DMS153 treated with DMSO at 0.1 percent for 48 hours (cell line): Measurements from ENCODE around the gene VIL1.

Experiments used
- DNase-seq: peaks from one replicate; lab custom pipeline; 2025; ENCODE audit not compliant: unreplicated experiment; lab: John Stamatoyannopoulos, UW

Gene VIL1

DNA sequence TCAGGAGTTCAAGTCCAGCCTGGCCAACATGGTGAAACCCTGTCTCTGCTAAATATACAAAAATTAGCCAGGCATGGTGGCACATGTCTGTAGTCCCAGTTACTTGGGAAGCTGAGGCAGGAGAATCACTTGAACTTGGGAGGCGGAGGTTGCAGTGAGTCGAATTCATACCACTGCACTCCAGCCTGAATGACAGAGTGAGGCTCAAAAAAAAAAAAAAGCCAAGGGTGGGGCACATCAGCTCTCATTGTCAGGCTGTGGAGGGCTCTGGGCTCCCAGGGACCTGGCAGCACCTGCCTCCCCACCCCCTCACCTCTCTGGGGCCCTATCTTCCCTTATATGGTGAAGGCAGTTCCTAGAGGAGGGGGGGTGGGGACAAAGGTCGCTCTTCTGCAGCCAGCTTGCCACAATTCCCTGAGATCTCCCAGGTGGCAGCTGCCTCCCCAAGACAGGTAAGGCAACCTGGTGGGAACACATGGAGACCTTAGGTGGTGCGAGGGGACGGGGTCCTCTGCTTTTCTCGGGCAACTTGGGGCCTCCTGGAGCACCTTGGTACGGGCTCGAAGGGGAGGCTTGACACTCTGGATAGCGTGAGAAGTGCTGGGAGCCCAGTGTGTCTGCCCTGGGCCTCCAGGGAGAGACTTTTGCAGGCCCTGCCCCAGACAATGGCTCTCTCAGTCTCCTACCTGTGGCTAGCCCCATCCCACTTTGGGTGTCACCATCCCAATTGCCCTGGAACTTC, at the start of gene VIL1:
Gene VIL1, plus strand, starts transcription at position 407 of the 742 bp plus-strand sequence. CDS start 4,656 bp downstream, outside the sequence.
- peak; percentile 8 for DNase-seq

DNA sequence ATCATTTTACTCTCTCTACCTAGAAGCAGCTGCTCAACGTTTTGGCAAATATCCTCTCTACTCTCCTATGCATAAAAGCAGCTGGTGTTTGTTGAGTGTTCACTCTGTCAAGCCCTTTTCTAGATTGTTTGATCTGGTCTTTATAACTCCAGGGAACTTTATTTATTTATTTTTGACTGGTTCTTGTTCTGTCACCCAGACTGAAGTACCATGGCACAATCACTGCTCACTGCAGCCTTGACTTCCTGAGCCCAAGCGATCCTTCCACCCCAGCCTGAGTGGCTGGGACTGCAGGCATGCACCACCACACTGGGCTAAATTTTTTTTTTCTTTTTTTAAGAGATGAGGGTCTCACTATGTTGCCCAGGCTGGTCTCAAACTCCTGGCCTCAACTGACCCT, 49.6 kb upstream of the VIL1 start:
- DNase-seq = peak; percentile 77

DNA sequence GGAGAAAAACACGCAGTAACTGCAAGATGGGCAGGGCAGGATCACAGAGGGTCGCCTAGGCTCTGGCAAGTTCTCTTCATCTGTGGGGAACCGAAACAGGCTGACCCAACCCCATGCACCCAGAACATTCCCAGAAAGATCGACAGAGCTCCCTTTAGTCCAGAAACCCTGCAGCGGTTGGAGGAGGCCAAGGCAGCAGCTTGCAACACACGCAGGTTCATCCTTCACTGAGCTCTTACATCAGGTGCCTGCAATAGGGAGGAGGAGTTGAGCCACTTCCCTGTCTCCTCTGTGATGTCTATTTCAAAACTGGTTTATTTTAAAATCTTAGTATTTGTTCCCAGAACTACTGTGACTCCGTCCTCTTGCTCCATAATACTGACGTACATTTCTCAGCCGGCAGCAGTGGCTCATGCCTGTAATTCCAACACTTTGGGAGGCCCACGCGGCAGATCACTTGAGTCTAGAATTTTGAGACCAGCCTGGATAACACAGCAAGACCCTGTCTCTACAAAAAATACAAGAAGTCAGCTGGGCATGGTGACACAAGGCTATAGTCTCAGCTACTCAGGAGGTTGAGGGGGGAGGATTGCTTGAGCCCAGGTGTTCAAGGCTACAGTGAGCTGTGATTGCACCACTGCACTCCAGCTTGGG, 48.4 kb upstream of the VIL1 start:
- no peak for DNase-seq

DNA sequence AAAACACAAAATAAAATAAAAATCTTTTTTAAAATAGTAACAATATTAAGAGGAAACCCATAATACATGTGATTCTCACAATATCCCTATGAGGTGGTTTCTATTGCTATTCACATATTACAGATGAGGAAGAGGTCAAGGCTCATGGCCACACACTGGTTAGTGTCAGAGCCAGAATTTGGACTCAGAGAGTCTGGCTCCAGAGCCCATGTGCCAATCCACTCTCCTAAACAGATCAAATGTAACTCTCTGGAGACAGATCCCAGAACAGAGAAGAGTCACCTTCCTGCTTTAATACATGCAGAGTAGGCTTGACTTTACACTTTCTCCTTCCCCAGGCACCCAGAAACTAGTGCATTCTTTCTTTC, 47.0 kb upstream of the VIL1 start:
- no peak for DNase-seq

DNA sequence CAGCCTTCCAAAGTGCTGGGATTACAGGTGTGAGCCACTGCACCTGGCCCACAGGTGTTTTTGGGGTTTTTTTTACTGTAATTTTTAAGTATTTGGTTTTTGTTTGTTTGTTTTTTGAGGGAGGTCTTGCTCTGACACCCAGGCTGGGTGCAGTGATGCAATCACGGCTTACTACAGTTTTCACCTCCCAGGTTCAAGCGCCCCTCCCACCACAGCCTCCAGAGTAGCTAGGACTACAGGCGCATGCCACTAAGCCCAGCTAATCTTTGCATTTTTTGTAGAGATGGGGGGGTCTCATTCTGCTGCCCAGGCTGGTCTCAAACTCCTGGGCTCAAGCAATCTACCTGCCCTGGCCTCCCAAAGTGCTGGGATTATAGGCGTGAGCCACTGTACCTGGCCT, 44.1 kb upstream of the VIL1 start:
- DNase-seq = no peak

DNA sequence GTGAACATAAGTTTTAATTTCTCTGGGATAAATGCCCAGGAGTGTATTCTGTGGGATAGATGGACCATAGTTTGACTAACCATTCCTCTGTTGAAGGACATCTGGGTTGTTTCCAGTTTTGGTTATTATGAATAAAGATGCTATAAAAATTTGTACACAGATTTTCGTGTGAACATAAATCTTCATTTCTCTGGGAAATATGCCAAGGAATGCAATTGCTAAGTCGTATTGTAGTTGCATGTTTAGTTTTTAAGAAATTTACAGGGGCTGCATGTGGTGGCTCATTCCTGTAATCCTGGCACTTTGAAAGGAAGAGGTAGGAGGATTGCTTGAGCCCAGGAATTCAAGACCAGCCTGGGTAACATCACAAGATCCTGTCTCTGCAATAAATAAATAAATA, 43.7 kb upstream of the VIL1 start:
- DNase-seq = no peak

DNA sequence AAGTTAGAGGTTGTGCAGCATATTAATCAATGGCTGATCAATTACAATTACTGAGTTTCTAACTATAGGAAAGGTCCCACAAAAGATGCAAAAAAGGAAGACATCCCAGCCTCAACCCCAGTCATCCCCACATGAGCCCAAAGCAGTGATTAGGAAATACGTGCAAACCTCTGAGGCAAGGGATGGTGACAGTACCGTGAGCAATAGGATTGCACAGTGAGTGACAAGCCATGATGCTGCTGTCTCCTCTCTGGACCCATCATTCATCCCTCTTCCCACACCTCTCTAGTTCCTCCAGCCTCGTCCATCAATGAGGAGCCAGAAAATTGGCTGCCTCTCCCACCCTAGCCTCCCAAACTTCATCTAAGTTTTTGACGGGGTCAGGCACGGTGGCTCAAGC, 40.9 kb upstream of the VIL1 start:
- no peak for DNase-seq

DNA sequence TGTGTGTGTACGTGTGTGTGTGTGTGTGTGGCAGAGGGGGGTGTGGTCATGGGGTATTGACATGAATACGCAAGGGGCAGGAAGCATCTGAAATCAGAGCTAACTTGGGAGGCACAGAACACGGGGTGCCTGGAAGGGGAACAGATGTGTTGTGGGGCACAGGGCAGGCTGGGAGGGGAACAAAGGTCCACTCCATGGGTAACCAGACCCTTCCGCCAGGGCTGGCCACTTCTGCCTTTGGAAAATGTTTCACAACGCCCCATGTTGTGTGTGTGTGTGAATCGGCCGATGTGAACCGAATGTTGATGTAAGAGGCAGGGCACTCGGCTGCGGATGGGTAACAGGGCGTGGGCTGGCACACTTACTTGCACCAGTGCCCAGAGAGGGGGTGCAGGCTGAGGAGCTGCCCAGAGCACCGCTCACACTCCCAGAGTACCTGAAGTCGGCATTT, 37.0 kb upstream of the VIL1 start, which contains the start of gene SLC11A1:
Gene SLC11A1, plus strand, starts transcription at position 358 of the 451 bp plus-strand sequence. CDS start 96 bp downstream, outside the sequence.
- no peak for DNase-seq

DNA sequence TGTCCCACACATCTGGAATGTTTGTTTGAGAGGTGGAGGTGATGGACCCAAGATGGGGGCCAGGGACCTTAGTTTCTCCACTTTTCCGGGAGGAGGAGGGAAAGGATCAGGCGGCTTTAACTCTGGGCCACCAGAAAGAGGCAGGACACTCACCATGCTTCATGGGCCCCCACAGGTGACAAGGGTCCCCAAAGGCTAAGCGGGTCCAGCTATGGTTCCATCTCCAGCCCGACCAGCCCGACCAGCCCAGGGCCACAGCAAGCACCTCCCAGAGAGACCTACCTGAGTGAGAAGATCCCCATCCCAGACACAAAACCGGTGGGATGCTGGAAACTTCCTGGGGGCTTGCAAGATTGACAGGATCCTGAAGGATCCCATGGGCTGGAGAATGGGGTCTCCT, 36.1 kb upstream of the VIL1 start:
- no peak for DNase-seq

DNA sequence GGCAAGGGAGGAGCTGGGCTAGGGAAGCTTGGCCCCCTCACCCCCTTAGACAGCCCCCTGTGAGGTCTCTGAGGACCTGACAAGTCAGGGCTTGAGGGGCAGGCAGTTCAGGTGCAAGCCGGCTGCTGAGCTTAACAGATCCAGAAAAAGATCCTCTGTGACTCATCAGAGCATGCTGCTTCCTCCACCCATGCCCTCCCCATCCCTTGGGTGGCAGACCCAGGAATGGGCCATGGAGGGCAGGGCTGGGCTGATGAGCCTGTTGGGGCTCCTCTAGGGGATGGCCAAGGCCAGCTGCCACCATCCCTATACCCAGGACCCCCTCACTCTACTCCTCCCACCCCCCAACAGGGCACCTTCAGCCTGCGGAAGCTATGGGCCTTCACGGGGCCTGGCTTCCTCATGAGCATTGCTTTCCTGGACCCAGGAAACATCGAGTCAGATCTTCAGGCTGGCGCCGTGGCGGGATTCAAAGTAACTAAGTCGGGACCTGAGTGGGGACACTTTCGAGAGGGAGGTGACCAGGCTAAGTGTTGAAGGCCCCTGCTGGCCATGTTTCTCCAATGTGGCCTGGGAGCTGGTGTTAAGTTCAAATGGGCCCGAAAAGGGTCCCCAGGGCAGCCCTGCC, 34.9 kb upstream of the VIL1 start:
- no peak for DNase-seq

DNA sequence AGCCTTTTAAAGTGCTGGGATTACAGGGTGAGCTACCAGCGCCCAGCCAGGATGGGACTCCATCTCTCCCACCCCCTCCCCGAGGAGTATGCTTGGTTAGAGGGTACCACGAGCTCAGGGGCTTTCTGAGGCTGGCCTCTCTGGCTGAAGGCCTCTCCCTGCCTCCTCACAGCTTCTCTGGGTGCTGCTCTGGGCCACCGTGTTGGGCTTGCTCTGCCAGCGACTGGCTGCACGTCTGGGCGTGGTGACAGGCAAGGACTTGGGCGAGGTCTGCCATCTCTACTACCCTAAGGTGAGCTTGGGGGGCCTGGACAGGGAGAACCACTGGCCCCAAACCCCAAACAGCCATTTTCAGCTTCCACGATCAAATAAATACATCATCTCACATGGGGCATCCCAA, 33.9 kb upstream of the VIL1 start:
- no peak for DNase-seq

DNA sequence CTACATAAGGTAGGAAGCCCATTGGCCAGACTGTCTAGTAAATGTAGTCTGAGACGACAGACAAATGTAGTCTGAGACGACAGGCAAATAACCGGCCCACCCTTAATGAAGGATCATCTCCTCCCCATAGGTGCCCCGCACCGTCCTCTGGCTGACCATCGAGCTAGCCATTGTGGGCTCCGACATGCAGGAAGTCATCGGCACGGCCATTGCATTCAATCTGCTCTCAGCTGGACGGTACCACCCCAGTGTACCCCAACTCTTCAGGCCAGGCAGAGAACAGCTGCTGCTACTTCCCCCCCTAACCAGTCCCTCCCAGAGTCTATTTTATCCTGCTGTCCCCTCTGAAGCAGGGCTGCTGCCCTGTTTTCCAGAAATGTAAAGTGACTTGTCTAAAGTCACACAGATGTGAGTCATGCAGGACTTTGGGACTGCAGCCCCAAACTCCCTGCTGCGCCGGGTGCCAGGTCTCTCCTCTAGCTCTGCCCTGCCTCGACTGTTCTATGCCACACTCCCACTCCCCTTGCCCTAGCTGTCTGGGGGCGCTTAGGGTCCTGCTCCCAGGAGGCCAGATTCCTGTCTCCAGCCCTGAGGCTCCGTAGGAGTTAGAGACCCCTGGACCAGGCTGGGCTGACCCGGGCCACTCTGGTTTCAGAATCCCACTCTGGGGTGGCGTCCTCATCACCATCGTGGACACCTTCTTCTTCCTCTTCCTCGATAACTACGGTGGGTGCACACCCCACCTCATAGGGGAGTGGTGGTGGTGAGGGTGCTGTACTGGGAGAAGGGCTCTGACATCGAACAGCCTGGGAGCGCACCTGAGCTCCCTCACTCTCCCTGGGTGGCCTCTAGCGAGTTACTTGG, 32.2 kb upstream of the VIL1 start:
- no peak for DNase-seq

DNA sequence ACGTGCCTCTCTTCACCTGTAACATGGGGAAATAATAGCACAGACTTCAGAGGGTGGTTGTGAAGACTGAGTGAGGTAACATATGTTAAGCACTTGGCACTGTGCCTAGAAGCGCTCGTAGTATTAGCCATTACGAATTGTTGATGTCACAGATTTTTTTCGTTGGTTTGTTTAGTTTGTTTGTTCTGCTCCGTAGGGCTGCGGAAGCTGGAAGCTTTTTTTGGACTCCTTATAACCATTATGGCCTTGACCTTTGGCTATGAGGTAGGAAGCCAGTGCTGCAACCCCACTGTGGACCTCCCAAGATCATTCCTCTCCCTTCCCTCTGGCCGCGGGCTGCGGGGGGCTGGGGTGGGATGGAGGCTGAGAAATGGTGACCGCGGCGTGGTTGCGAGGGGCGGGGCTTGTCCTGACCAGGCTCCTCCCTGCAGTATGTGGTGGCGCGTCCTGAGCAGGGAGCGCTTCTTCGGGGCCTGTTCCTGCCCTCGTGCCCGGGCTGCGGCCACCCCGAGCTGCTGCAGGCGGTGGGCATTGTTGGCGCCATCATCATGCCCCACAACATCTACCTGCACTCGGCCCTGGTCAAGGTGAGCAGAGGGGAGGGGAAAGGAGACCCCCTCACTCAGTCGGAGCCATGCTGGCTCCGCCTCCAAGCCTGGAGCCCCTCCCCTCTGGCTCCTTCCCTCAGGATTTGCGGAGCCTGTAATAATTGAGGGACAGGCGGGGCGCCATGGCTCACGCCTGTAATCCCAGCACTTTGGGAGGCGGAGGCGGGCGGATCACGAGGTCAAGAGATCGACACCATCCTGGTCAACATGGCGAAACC, 31.3 kb upstream of the VIL1 start:
- peak; percentile 82 for DNase-seq

DNA sequence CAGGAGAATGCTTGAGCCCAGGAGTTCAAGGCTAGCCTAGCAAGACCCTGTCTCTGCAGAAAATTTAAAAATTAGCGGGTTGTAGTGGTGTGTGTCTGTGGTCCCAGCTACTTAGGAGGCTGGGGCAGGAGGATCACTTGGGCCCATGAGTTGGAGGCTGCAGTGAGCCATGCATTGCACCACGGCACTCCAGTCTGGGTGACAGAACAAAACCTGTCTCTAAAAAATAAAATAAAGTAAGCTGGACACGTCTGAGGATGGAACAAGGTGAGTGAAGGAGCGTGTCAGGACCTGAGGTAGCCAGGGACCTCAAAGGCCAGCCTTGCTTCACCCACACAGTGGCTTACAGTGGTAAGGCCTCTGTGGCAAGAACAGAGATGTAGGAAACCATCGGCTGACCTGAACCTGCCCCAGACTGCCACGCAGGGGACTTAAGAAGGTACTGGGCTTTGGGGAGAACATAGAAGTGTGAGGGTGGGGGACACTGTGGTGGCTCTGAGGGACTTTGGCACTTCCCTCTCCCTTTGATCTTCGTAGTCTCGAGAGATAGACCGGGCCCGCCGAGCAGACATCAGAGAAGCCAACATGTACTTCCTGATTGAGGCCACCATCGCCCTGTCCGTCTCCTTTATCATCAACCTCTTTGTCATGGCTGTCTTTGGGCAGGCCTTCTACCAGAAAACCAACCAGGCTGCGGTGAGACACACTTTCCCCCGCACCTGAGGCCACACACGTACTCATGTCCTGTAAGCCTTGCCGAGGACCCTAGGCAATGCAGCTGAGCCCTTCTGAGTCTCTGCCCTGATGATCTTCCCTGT, 29.4 kb upstream of the VIL1 start:
- no peak for DNase-seq

DNA sequence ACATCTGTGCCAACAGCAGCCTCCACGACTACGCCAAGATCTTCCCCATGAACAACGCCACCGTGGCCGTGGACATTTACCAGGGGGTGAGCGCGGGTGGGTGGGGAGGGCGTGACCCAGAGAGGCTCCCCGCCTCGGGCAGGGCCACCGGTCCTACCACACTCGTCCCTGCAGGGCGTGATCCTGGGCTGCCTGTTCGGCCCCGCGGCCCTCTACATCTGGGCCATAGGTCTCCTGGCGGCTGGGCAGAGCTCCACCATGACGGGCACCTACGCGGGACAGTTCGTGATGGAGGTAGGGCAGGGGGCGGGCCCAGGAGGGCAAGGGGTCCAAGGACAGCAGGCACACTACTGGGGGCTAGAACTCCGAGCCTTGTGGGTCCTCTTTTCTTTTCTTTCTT, 27.7 kb upstream of the VIL1 start:
- DNase-seq = no peak

DNA sequence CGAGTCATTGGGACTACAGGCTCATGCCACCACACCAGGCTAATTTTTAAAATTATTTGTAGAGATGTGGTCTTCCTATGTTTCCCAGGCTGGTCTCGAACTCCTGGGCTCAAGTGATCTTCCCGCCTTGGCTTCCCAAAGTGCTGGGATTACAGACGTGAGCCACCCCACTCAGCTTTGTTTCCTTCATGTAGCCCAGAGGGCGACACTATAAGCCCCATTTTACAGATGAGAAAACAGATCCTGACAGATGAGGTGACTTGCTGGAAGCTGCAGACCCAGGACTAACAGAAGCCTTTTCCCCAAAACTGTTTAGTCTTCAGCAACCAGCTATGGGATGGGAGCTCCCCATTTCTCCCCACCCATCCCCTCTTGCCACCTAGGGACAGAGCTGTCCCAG, 26.5 kb upstream of the VIL1 start:
- DNase-seq = no peak

DNA sequence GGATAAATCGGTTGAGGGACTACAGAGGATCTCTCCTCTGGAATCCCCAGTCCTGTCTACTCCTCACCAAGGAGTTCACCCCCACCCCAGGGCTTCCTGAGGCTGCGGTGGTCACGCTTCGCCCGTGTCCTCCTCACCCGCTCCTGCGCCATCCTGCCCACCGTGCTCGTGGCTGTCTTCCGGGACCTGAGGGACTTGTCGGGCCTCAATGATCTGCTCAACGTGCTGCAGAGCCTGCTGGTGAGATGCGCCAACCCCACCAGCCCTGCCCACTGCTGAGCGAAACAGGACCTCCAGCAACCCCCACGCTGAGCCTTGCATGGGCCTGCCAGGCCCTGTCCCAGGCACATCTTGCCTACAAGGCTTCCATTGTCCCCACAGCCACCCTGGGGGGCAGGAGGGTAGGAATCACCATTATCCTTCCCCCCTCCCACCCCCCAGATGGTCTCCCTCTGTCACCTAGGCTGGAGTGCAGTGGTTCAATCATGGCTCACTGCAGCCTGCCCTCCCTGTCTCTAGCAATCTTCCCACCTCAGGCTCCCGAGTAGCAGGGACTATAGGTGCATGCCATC, 25.9 kb upstream of the VIL1 start:
- DNase-seq = no peak

DNA sequence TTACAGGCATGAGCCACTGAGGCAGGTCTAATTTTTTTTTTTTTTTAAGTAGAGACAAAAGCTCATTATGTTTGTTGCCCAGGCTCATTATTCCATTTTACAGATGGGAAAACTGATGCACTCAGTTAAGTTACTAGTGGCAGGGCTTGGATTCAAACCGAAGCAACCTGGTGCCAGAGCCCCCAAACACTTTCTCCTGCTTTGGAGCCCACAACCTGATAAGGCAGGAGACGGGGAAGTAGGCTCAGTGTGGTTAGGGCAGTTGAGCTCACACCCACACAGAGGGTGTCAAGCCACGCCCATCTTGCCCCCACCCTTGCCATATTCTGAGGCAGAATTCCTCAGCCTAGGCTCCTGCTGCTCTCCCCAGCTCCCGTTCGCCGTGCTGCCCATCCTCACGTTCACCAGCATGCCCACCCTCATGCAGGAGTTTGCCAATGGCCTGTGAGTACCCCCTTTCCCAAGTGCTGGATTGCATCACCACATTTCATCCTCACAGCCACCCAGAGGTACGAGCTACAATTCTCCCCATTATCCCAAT, 25.1 kb upstream of the VIL1 start:
- DNase-seq = no peak
